Measurements from ENCODE around the gene AP3S1. TPM values are rescaled to one million over a fixed set of nuclear protein-coding genes. Genes with fewer than 3 reads are reported as not detected.

Gene AP3S1
- polyA plus RNA-seq, 2 of the 4 experiments (the other 2 are of a cell fraction): 75.7 to 103 TPM

GRCh38 chr5:115825948-115826347 lies 15.8 kb upstream of the AP3S1 start:
- ATAC-seq (peak; percentile 51 to 68; a peak in 4 of 6 replicates), FAIRE-seq (no peak), DNase-seq (ENCODE audit: low read depth in 1 of 2, low spot score in 1 of 2) (no peak)
- Histone ChIP-seq H3K4me2 (no peak overlapping the region), H3K9me3 (peaks cover 3% of the 10 kb centered on the region; the same call in 1 of the 3 replicates), H3K4me1 (no peaks in the 10 kb centered on the region), H3K4me3 (no peak overlapping the region), H3K27ac (no peak overlapping the region)
- TF ChIP-seq EP300 (IDR thresholded peaks at IDR 0.05) (no peak), NFE2L2 (conservative IDR thresholded peaks at IDR 0.05; ENCODE audit: low read length) (no peak), EHF (CRISPR knock-in tag; IDR thresholded peaks at IDR 0.05) (no peak)
- TF ChIP-seq, protein P1, sequence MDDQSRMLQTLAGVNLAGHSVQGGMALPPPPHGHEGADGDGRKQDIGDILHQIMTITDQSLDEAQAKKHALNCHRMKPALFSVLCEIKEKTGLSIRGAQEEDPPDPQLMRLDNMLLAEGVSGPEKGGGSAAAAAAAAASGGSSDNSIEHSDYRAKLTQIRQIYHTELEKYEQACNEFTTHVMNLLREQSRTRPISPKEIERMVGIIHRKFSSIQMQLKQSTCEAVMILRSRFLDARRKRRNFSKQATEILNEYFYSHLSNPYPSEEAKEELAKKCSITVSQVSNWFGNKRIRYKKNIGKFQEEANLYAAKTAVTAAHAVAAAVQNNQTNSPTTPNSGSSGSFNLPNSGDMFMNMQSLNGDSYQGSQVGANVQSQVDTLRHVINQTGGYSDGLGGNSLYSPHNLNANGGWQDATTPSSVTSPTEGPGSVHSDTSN (IDR thresholded peaks at IDR 0.05): no peak
- ChIA-PET CTCF (no interaction called here), POLR2A (no interaction called here)
- WGBS (ENCODE audit: missing lambda C conversion rate): 95% methylated on average over 4 of the region's 4 CpGs

- TF ChIP-seq EP300 (IDR thresholded peaks at IDR 0.05) (no peak), FOSL2 (IDR thresholded peaks at IDR 0.05) (no peak), FOSL2 (CRISPR knock-in tag; IDR thresholded peaks at IDR 0.05) (no peak)
- FAIRE-seq (no peak), ATAC-seq (no peak), DNase-seq (ENCODE audit: low read depth in 1 of 2, low spot score in 1 of 2) (no peak)
- WGBS (ENCODE audit: missing lambda C conversion rate): 89% methylated on average over 5 of the region's 5 CpGs
- H3K27ac ChIP-seq: no peak overlapping the region
- CTCF ChIA-PET: interaction anchor here (0.8 kb wide), 1 partner anchor 239 kb away, joined by 3 read pairs; no protein-coding TSS in a partner anchor
- POLR2A ChIA-PET: no interaction called here
- H3K4me3 ChIP-seq: no peak overlapping the region
- H3K9me3 ChIP-seq: peaks cover 3% of the 10 kb centered on the region; the same call in 1 of the 3 replicates
- H3K4me1 ChIP-seq: 0 out of 3 replicates have a peak, but pooled peaks cover 2% of the 10 kb centered on the region
- no peak overlapping the region for H3K4me2 ChIP-seq
Measured at GRCh38 chr5:115829913-115830312, 11.8 kb upstream of the AP3S1 start.

DNA sequence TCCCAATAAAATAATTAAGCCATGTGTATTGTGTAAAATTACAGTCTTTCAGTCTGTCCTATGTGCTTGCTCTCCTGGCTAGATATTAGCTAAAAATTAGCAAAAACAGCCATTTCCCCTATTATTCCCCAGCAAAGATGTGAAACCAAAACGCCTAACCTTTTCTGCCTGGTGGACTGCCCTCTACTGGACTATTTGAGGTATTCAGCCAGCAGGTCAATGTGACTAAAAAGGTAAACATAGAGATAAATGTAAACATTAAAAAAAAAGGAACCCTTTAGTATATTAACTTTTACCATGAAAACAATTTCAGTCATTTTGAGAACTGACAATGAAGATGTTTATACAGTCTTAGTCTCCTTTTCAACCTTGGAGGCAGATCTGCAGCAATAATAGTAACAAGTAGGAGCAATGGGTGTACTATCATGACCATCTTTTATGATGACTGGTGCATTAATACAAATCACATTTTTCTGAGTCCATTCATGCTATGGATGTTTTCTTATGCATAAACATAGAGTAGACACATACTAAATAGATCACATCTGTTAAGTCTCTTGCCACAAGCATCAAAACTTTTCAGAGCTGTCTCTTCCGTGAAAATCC lies 10.5 kb upstream of the AP3S1 start:
- peak; percentile 71 to 86; a peak in 5 of 6 replicates for ATAC-seq
- H3K27ac ChIP-seq: no peak overlapping the region
- FAIRE-seq: peak; percentile 23
- H3K4me3 ChIP-seq: no peak overlapping the region
- H3K4me1 ChIP-seq: 0 out of 3 replicates have a peak, but pooled peaks cover 2% of the 10 kb centered on the region
- POLR2A ChIA-PET: no interaction called here
- CTCF ChIA-PET: interaction anchor here (0.7 to 2.5 kb wide), 4 partner anchors 196 to 237 kb away, joined by 3 to 22 read pairs (median 4); partner anchors contain the start of gene TMED7
- 0 out of 3 replicates have a peak, but pooled peaks cover 3% of the 10 kb centered on the region for H3K9me3 ChIP-seq
- no peak overlapping the region for H3K4me2 ChIP-seq
- WGBS (ENCODE audit: missing lambda C conversion rate): 50% methylated on average over 2 of the region's 2 CpGs
- peak; percentile 44 to 50 for DNase-seq (ENCODE audit: low read depth in 1 of 2, low spot score in 1 of 2)
- TF ChIP-seq JUN (IDR thresholded peaks at IDR 0.05) (no peak), ZSCAN20 (CRISPR knock-in tag; IDR thresholded peaks at IDR 0.05) (no peak), FOXS1 (CRISPR knock-in tag; IDR thresholded peaks at IDR 0.05) (0 out of 2 replicates have a peak, but pooled peaks have one; percentile 61), SMC3 (IDR thresholded peaks at IDR 0.05) (peak; percentile 68; the same call in 2 of the 3 replicates), BHLHE40 (IDR thresholded peaks at IDR 0.05; ENCODE audit: low read depth, low read length) (no peak), HOXB13 (CRISPR knock-in tag; IDR thresholded peaks at IDR 0.05; ENCODE audit: low read depth) (no peak), TFCP2L1 (CRISPR knock-in tag; IDR thresholded peaks at IDR 0.05) (no peak), EHMT2 (IDR thresholded peaks at IDR 0.05; ENCODE audit: low read depth) (no peak), FOSB (CRISPR knock-in tag; IDR thresholded peaks at IDR 0.05) (no peak), HES2 (IDR thresholded peaks at IDR 0.05) (no peak), EP300 (IDR thresholded peaks at IDR 0.05) (no peak), KDM5A (IDR thresholded peaks at IDR 0.05) (no peak), HEYL (CRISPR knock-in tag; IDR thresholded peaks at IDR 0.05) (no peak), POLR2AphosphoS2 (conservative IDR thresholded peaks at IDR 0.05; ENCODE audit: low read length) (no peak), PHF8 (IDR thresholded peaks at IDR 0.05; ENCODE audit: borderline replicate concordance, low read depth) (no peak), ZC3H11A (IDR thresholded peaks at IDR 0.05) (no peak), FOSL2 (IDR thresholded peaks at IDR 0.05) (no peak), FOSL2 (CRISPR knock-in tag; IDR thresholded peaks at IDR 0.05) (peak; percentile 60), CHD4 (IDR thresholded peaks at IDR 0.05; ENCODE audit: borderline replicate concordance) (no peak), MAFK (IDR thresholded peaks at IDR 0.05; ENCODE audit: partially characterized antibody) (peak; percentile 81), HDAC2 (IDR thresholded peaks at IDR 0.05) (no peak), RFX5 (IDR thresholded peaks at IDR 0.05) (no peak)
- TF ChIP-seq, protein P2, sequence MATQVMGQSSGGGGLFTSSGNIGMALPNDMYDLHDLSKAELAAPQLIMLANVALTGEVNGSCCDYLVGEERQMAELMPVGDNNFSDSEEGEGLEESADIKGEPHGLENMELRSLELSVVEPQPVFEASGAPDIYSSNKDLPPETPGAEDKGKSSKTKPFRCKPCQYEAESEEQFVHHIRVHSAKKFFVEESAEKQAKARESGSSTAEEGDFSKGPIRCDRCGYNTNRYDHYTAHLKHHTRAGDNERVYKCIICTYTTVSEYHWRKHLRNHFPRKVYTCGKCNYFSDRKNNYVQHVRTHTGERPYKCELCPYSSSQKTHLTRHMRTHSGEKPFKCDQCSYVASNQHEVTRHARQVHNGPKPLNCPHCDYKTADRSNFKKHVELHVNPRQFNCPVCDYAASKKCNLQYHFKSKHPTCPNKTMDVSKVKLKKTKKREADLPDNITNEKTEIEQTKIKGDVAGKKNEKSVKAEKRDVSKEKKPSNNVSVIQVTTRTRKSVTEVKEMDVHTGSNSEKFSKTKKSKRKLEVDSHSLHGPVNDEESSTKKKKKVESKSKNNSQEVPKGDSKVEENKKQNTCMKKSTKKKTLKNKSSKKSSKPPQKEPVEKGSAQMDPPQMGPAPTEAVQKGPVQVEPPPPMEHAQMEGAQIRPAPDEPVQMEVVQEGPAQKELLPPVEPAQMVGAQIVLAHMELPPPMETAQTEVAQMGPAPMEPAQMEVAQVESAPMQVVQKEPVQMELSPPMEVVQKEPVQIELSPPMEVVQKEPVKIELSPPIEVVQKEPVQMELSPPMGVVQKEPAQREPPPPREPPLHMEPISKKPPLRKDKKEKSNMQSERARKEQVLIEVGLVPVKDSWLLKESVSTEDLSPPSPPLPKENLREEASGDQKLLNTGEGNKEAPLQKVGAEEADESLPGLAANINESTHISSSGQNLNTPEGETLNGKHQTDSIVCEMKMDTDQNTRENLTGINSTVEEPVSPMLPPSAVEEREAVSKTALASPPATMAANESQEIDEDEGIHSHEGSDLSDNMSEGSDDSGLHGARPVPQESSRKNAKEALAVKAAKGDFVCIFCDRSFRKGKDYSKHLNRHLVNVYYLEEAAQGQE (IDR thresholded peaks at IDR 0.05): no peak
- TF ChIP-seq, protein P3, sequence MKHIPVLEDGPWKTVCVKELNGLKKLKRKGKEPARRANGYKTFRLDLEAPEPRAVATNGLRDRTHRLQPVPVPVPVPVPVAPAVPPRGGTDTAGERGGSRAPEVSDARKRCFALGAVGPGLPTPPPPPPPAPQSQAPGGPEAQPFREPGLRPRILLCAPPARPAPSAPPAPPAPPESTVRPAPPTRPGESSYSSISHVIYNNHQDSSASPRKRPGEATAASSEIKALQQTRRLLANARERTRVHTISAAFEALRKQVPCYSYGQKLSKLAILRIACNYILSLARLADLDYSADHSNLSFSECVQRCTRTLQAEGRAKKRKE (CRISPR knock-in tag; IDR thresholded peaks at IDR 0.05; ENCODE audit: low read depth): no peak
- TF ChIP-seq, protein P1 (IDR thresholded peaks at IDR 0.05): no peak

Data from A549 (cell line).